D721Med (cell line): ENCODE data around the gene PHKA2.
"Not testable (repeated sequence)": the region's sequence is repeated elsewhere in the genome, so short reads cannot be mapped to it uniquely, and the experiment has no call there.

Source experiments
- DNase-seq: peaks from one replicate; pipeline ENCODE4 v3.0.0; 2011; ENCODE audit warnings: low spot score; ENCODE audit not compliant: insufficient read length
- FAIRE-seq: peaks from 2 replicates; lab custom pipeline; 2011; peaks lifted over from hg19 to GRCh38; lab: Jason Lieb, UNC
- TF ChIP-seq, protein P1 (sequence below): IDR thresholded peaks from 2 replicates; pipeline ENCODE4 v1.5.1; 2012; ENCODE audit warnings: mild to moderate bottlenecking, control low read depth; ENCODE audit not compliant: insufficient read depth; ENCODE audit errors: missing control alignments

Gene PHKA2

GRCh38 chrX:18995221-18995620 is 11.3 kb upstream of the PHKA2 start:
- TF ChIP-seq, protein P1, sequence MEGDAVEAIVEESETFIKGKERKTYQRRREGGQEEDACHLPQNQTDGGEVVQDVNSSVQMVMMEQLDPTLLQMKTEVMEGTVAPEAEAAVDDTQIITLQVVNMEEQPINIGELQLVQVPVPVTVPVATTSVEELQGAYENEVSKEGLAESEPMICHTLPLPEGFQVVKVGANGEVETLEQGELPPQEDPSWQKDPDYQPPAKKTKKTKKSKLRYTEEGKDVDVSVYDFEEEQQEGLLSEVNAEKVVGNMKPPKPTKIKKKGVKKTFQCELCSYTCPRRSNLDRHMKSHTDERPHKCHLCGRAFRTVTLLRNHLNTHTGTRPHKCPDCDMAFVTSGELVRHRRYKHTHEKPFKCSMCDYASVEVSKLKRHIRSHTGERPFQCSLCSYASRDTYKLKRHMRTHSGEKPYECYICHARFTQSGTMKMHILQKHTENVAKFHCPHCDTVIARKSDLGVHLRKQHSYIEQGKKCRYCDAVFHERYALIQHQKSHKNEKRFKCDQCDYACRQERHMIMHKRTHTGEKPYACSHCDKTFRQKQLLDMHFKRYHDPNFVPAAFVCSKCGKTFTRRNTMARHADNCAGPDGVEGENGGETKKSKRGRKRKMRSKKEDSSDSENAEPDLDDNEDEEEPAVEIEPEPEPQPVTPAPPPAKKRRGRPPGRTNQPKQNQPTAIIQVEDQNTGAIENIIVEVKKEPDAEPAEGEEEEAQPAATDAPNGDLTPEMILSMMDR: no peak
- FAIRE-seq: no peak
- DNase-seq: no peak

- TF ChIP-seq, protein P1: no peak
- no peak for DNase-seq
- no peak for FAIRE-seq
Observed at GRCh38 chrX:18994713-18995112, 10.8 kb upstream of the PHKA2 start.

DNA sequence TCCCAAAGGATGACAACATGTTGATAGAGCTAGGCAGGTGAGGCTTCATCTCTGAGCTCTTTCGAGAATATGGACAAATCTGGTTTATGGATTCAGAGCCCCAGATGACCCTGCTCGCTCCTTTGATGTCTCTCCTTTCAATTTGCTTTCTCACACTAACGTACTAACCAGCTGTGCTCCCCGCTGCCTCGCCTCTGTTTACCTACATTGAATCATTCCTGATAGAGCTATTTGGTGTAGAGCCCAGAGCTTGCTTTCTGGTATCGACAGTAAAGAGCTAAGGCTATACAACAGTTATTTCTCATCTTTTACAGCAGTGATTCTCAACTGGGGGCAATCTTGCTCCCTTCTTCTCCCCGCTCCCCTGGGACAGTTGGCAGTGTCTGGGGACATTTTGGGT is 8.9 kb upstream of the PHKA2 start:
- TF ChIP-seq, protein P1: no peak
- FAIRE-seq (no peak), DNase-seq (no peak)

DNA sequence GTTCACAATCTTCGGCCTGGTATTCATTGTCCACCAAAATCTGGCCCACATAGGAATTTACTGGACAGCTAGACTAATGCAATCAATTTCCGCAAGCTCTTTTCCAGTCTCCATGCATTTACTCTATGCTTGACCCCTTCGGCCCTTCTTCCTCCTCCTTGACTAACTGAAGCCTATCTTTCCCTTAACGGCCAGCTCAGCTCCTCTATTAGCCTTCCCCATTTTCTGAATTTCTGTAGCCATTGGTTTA is 1.2 kb upstream of the PHKA2 start:
- DNase-seq (no peak), FAIRE-seq (peak; percentile 70)
- TF ChIP-seq, protein P1: no peak

- no peak for FAIRE-seq
- TF ChIP-seq, protein P1: peak; percentile 0
- peak; percentile 54 for DNase-seq
Observed at GRCh38 chrX:18984381-18985185, 669 bp upstream of the PHKA2 start.

DNA sequence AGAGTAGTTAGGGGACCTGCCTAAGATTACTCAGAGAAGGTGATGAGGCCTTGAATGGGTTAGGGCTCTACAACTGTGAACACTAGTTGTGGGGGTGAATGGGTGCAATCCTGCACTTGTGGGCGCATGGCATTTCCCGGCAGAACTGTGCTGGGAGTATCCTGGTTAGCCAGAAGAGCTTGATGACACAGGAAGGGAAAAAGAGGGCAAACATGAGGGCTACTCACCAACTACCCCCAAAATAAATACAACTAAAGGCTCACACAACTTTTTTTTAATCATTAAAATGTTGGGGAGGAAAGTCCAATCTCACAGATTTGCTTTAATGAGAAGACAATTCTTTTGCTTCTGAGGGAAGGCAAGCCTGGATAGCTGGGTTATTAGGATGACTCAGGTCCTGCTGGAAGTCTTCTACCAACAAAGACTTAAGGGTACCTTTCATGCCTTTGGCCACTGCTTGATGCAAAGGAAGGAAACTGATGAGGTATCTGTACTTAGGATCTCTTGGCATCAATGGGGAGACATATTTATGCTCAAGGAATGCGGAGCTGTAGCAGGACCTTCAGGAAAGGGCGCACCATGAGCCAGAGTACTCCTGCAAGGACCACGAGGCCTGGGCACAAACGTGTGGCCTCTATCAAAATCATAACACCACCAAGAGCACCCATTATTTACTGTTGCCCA is 2.6 kb downstream of the PHKA2 start:
- no peak for FAIRE-seq
- TF ChIP-seq, protein P1: no peak
- DNase-seq: no peak

- DNase-seq, FAIRE-seq: not testable (repeated sequence)
Observed at GRCh38 chrX:18980262-18980661, 3.7 kb downstream of the PHKA2 start.
